Spleen (tissue), 11 donors: ENCODE results near the gene BNIP3. TPM values are rescaled to one million over a fixed set of nuclear protein-coding genes. Genes with fewer than 3 reads are reported as not detected.

Experiments
- DNase-seq: peaks from one replicate; pipeline ENCODE4 v3.0.0-alpha.2; 2020
- H3K27ac ChIP-seq, 8 donors: fragments of 200-600 bp; sonication (generic) in 7 of 8; 1 replicate in 4 of 8; 2 replicates in 4 of 8; pipeline versions ENCODE4 v1.5.0 to v1.8.0; 2016 to 2021; ENCODE audit warnings: inconsistent platforms in 4 of 8, mild to moderate bottlenecking in 4 of 8, moderate library complexity in 1 of 8
- H3K27me3 ChIP-seq, 7 donors: fragments of 200-600 bp; sonication (generic) in 6 of 7; replicated peaks in 1 of 7; 1 replicate in 4 of 7; 2 replicates in 3 of 7; pipeline versions ENCODE4 v1.5.0 to v1.8.0; 2016 to 2021; ENCODE audit warnings: inconsistent platforms in 3 of 7, mild to moderate bottlenecking in 1 of 7
- H3K36me3 ChIP-seq, 6 donors: fragments of 200-600 bp; sonication (generic) in 5 of 6; 1 replicate in 4 of 6; 2 replicates in 2 of 6; pipeline versions ENCODE4 v1.5.0 to v1.8.0; 2016 to 2021; ENCODE audit warnings: inconsistent platforms in 2 of 6
- H3K4me1 ChIP-seq, 6 donors: fragments of 200-600 bp; sonication (generic) in 5 of 6; 1 replicate in 3 of 6; 2 replicates in 3 of 6; pipeline versions ENCODE4 v1.5.0 to v1.8.0; 2016 to 2021; ENCODE audit warnings: inconsistent platforms in 3 of 6
- H3K4me3 ChIP-seq, 8 donors: fragments of 200-600 bp; sonication (generic) in 7 of 8; 1 replicate in 4 of 8; 2 replicates in 4 of 8; pipeline versions ENCODE4 v1.5.0 to v1.8.0; 2016 to 2021; ENCODE audit warnings: inconsistent platforms in 4 of 8, mild to moderate bottlenecking in 4 of 8, moderate library complexity in 2 of 8
- H3K9me3 ChIP-seq, 8 donors: fragments of 200-600 bp; sonication (generic) in 7 of 8; 1 replicate in 4 of 8; 2 replicates in 4 of 8; pipeline versions ENCODE4 v1.5.0 to v1.8.0; 2016 to 2021; ENCODE audit warnings: inconsistent platforms in 4 of 8
- POLR2A ChIP-seq, 3 donors: fragments of 450-650 bp; IDR thresholded peaks; one replicate each; pipeline ENCODE4 v1.5.1; 2017; ENCODE audit warnings: antibody characterized with exemption in 3 of 3, mild to moderate bottlenecking in 1 of 3
- POLR2AphosphoS5 ChIP-seq, 3 donors: sonication (generic); formaldehyde crosslinking; IDR thresholded peaks; one replicate each; pipeline ENCODE4 v1.5.1; 2017; ENCODE audit warnings: antibody characterized with exemption in 3 of 3
- WGBS, 5 donors: extraction: QIAGEN DNeasy Blood & Tissue Kit in 3 of 5; methylation state at CpG; one replicate each; pipeline versions ENCODE4 v1.1.5 to v1.1.7; 2013 to 2018; 5-methylcytosine and 5-hydroxymethylcytosine counted together
- intact Hi-C: fragments of 100-400 bp; cut with DNase I; formaldehyde crosslinking; loops from one replicate; pipeline ENCODE4 v1.15.0; 2023; ENCODE audit warnings: low total_unique reads
- polyA plus RNA-seq, 3 donors: library from polyadenylated mRNA; stranded (reverse); fragments of 200-250 nt; gene quantifications; one replicate each; pipeline ENCODE4 v1.2.1, GENCODE V29; 2013
- total RNA-seq, 7 donors: library from RNA; depleted of rRNA in 3 of 7; stranded (reverse); fragments of >200 nt in 3 of 7; fragmentation: NEBNext Ultra II Directional in 4 of 7; extraction: Animal tissue kit (Norgen Biotek cat#: 25700) in 4 of 7; gene quantifications; one replicate each; pipeline versions ENCODE4 v1.1.0 to v1.2.1, GENCODE V29; 2016 to 2021
- TF ChIP-seq, protein P1 (sequence below), 11 experiments: fragments of 200-600 bp in 7 of 11; fragments of 450-650 bp in 4 of 11; sonication (generic) in 4 of 11; IDR thresholded peaks in 8 of 11; conservative IDR thresholded peaks in 3 of 11; 1 replicate in 7 of 11; 2 replicates in 4 of 11; pipeline versions ENCODE4 v1.4.0 to v1.8.0; 2016 to 2021; ENCODE audit warnings: antibody characterized with exemption in 11 of 11, inconsistent platforms in 4 of 11, mild to moderate bottlenecking in 1 of 11
- donor health status: healthy with polysubstance abuse.
- donor health status: DM: no; HTN: no; CAD: no; lungs with moderate emphysema.
- donor health status: DM: no; HTN: no; CAD: no.
- donor health status: Bipolar disorder and iron deficiency.
- donor health status: healthy.
- donor health status: DM: no; HTN: no; CAD: no.
- donor health status: DM: yes; HTN: yes; CAD: no.

The BNIP3 gene
- total and polyA plus RNA-seq, 10 donors, result 4.2 to 42.6 (median 16.6) TPM

DNA sequence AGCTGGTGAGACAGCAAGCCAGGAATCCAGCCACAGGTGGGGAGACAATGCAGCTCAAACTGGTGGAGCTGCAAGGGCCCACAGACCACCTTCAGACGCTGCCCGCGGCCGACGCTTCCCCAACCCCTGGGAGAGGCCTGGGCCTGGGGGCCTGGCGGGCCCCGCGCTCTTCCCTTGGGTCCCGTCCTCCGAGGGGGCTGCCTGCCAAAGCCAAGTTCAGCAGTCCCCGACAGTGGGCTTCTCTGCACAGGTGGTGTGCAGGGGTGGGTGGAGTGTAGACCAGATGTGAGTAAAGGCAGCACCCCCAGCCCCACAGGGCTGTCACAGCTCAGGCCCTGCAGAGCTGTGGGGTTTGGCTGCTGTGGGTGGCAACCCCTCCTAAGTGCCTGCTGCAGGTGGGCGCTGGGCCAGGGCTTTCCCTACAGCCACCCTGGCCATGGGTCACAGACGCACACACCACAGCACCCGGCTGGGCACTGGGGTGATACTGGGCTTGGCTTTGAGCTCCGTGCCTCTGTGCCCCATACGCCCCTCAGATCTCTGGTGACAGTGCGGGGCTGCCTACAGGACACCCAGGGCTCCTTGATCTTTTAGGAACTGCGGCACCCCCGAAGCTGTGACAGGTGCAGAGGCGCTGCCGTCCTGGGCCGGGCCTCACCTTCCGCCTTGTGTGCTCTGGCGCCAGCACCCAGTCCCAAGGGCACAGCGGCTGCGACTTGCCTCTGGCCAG is 20.5 kb downstream of the BNIP3 start:
- DNase-seq, result peak; percentile 66
- Histone ChIP-seq H3K27ac (no peak overlapping the region), H3K4me1 (peaks cover 0 to 13% (median 3%) of the 10 kb centered on the region in 6 donors), H3K27me3 (no peaks in the 10 kb centered on the region), H3K9me3 (no peaks in the 10 kb centered on the region), H3K36me3 (peaks cover 0 to 78% (median 23%) of the 10 kb centered on the region in 6 donors), H3K4me3 (no peak overlapping the region)
- 93 to 97% (median 94%) methylated on average over 16 to 26 of the region's 26 CpGs for WGBS, 5 donors
- intact Hi-C loops, result no loop called here
- TF ChIP-seq, protein P1, sequence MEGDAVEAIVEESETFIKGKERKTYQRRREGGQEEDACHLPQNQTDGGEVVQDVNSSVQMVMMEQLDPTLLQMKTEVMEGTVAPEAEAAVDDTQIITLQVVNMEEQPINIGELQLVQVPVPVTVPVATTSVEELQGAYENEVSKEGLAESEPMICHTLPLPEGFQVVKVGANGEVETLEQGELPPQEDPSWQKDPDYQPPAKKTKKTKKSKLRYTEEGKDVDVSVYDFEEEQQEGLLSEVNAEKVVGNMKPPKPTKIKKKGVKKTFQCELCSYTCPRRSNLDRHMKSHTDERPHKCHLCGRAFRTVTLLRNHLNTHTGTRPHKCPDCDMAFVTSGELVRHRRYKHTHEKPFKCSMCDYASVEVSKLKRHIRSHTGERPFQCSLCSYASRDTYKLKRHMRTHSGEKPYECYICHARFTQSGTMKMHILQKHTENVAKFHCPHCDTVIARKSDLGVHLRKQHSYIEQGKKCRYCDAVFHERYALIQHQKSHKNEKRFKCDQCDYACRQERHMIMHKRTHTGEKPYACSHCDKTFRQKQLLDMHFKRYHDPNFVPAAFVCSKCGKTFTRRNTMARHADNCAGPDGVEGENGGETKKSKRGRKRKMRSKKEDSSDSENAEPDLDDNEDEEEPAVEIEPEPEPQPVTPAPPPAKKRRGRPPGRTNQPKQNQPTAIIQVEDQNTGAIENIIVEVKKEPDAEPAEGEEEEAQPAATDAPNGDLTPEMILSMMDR (IDR thresholded peaks at IDR 0.05 in 8 of 11, conservative IDR thresholded peaks at IDR 0.05 in 3 of 11), result no peak
- TF ChIP-seq POLR2AphosphoS5 (IDR thresholded peaks at IDR 0.05) (no peak), POLR2A (IDR thresholded peaks at IDR 0.05) (no peak)

DNA sequence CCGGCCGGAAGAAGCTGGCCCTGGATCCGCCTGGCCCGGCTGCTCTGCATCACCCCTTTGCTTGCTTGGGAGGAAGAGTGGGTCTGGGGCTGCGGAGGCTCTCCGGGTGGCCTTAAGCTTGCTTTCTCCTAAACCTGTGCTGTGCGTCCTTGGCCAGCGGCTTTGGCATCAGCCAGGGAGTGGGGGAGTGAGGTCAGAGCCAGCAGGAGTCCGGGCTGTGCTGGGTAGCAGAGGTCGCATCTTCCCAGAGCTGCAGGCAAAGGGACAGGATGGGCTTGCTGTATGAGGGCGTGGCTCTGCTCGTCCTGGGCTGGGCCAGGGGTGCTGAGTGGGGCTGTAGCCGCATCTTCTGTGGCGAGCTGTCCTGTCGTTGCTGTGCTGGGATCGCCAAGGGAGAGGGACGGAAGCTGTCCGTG is 21.1 kb downstream of the BNIP3 start:
- intact Hi-C loops, result no loop called here
- Histone ChIP-seq H3K4me1 (peaks cover 0 to 13% (median 3%) of the 10 kb centered on the region in 6 donors), H3K4me3 (no peak overlapping the region), H3K27ac (no peak overlapping the region), H3K9me3 (no peaks in the 10 kb centered on the region), H3K36me3 (peaks cover 0 to 78% (median 28%) of the 10 kb centered on the region in 6 donors), H3K27me3 (no peaks in the 10 kb centered on the region)
- WGBS, 5 donors, result 86 to 97% (median 93%) methylated on average over 14 to 18 of the region's 18 CpGs
- TF ChIP-seq POLR2AphosphoS5 (IDR thresholded peaks at IDR 0.05), result peak in 1 of 3 donors; percentile 25
- TF ChIP-seq POLR2A (IDR thresholded peaks at IDR 0.05), result no peak
- DNase-seq, result no peak

DNA sequence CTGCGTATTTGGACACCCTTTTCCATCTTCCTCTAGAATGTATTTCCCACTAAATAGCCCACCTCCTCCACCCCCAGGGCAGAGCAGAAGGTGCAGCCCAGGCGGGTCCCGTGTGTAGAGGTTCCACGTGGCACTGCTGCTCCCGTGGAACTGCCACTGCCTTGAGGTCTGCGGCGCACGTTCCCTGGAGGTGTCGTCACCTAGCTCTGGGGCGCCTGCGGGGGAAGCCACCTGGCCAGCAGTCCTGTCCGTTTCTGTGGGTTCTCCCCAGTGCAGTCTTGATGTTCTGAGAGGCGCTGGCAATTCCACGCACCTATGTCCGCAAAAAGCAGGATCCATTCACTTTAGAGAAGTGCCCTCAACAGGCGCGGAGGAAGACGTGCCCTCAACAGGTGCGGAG is 21.9 kb downstream of the BNIP3 start:
- no peaks in the 10 kb centered on the region for H3K27me3 ChIP-seq
- peaks cover 0 to 78% (median 32%) of the 10 kb centered on the region in 6 donors for H3K36me3 ChIP-seq
- WGBS, 5 donors, result 90 to 93% (median 92%) methylated on average over 18 to 19 of the region's 19 CpGs
- no peak overlapping the region for H3K4me3 ChIP-seq
- intact Hi-C loops, result no loop called here
- peaks cover 0 to 7% (median under 1%) of the 10 kb centered on the region in 6 donors for H3K4me1 ChIP-seq
- DNase-seq, result peak; percentile 74
- H3K9me3 ChIP-seq, result no peaks in the 10 kb centered on the region
- no peak overlapping the region for H3K27ac ChIP-seq
- TF ChIP-seq POLR2A (IDR thresholded peaks at IDR 0.05) (no peak), POLR2AphosphoS5 (IDR thresholded peaks at IDR 0.05) (peak in 1 of 3 donors; percentile 50)
- TF ChIP-seq, protein P1 (IDR thresholded peaks at IDR 0.05 in 8 of 11, conservative IDR thresholded peaks at IDR 0.05 in 3 of 11), result no peak

DNA sequence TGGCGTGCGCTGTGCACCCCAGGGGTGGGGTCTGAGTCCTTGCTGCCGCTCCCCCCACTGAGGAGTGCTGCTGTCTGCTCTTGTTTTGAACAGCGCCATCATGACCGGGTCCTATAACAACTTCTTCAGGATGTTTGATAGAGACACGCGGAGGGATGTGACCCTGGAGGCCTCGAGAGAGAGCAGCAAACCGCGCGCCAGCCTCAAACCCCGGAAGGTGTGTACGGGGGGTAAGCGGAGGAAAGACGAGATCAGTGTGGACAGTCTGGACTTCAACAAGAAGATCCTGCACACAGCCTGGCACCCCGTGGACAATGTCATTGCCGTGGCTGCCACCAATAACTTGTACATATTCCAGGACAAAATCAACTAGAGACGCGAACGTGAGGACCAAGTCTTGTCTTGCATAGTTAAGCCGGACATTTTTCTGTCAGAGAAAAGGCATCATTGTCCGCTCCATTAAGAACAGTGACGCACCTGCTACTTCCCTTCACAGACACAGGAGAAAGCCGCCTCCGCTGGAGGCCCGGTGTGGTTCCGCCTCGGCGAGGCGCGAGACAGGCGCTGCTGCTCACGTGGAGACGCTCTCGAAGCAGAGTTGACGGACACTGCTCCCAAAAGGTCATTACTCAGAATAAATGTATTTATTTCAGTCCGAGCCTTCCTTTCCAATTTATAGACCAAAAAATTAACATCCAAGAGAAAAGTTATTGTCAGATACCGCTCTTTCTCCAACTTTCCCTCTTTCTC is 26.0 kb downstream of the BNIP3 start:
- H3K4me3 ChIP-seq, result no peak overlapping the region
- H3K9me3 ChIP-seq, result no peaks in the 10 kb centered on the region
- H3K36me3 ChIP-seq, result peaks cover 0 to 86% (median 49%) of the 10 kb centered on the region in 6 donors
- H3K4me1 ChIP-seq, result peaks cover 0 to 6% (median 0%) of the 10 kb centered on the region in 6 donors
- WGBS, 5 donors, result 95 to 98% (median 96%) methylated on average over 38 of the region's 38 CpGs
- H3K27me3 ChIP-seq, result no peaks in the 10 kb centered on the region
- DNase-seq, result peak; percentile 66
- no peak overlapping the region for H3K27ac ChIP-seq
- TF ChIP-seq POLR2AphosphoS5 (IDR thresholded peaks at IDR 0.05), result peak in 1 of 3 donors; percentile 52
- no peak for TF ChIP-seq POLR2A (IDR thresholded peaks at IDR 0.05)
- TF ChIP-seq, protein P1 (IDR thresholded peaks at IDR 0.05 in 8 of 11, conservative IDR thresholded peaks at IDR 0.05 in 3 of 11), result no peak
- intact Hi-C loops, result no loop called here
